ENCODE measurements around the gene DAB2IP. TPM values are rescaled to one million over a fixed set of nuclear protein-coding genes. Genes with fewer than 3 reads are reported as not detected.

The DAB2IP gene
- total and polyA plus RNA-seq, 2 experiments from 2014 or later, result 8.9 to 42.8 TPM

GRCh38 chr9:121718084-121718483 lies 66.7 kb downstream of the DAB2IP start:
- no peak for DNase-seq (ENCODE audit: low spot score)
- Histone ChIP-seq H2AFZ (no peak overlapping the region), H3K4me1 (ENCODE audit: insufficient read depth) (peaks cover 37% of the 10 kb centered on the region; the same call in 1 of the 2 replicates), H3K79me2 (replicated peaks; ENCODE audit: insufficient read depth) (peaks cover 51% of the 10 kb centered on the region), H3K9me2 (ENCODE audit: insufficient read depth) (no peaks in the 10 kb centered on the region), H3K36me3 (ENCODE audit: insufficient read depth) (no peaks in the 10 kb centered on the region), H3K27me3 (ENCODE audit: insufficient read depth) (no peaks in the 10 kb centered on the region), H3K4me2 (no peak overlapping the region), H3K27ac (ENCODE audit: low read depth) (0 out of 2 replicates have a peak overlapping the region, but pooled peaks have one; percentile 30), H4K20me1 (replicated peaks; ENCODE audit: insufficient read depth) (peaks cover 15% of the 10 kb centered on the region; the same call in 1 of the 2 replicates), H3F3A (replicated peaks; ENCODE audit: low read depth) (no peaks in the 10 kb centered on the region), H3K4me3 (no peak overlapping the region)
- no peaks in the 10 kb centered on the region; the same call in 2 of the 3 replicates for H3K36me3 Mint-ChIP-seq (ENCODE audit: low read depth)
- H3K4me1 Mint-ChIP-seq, result peaks cover 54% of the 10 kb centered on the region
- H3K4me3 Mint-ChIP-seq, result no peak overlapping the region
- H3K27me3 Mint-ChIP-seq (ENCODE audit: insufficient read depth, low read depth, poor library complexity), result peaks cover 13% of the 10 kb centered on the region
- TF ChIP-seq EZH2 (IDR thresholded peaks at IDR 0.05; ENCODE audit: low read depth, unreplicated experiment) (no peak), CTCF (conservative IDR thresholded peaks at IDR 0.05; ENCODE audit: low read depth in 2 of 2) (no peak), JUNB (IDR thresholded peaks at IDR 0.05; ENCODE audit: unreplicated experiment) (no peak), CREB1 (CRISPR knock-in tag; IDR thresholded peaks at IDR 0.05; ENCODE audit: low read depth) (no peak), ETS1 (IDR thresholded peaks at IDR 0.05) (no peak), POLR2AphosphoS5 (IDR thresholded peaks at IDR 0.05; ENCODE audit: low read depth) (no peak), NANOG (IDR thresholded peaks at IDR 0.05; ENCODE audit: borderline replicate concordance) (no peak), EZH2phosphoT487 (IDR thresholded peaks at IDR 0.05; ENCODE audit: unreplicated experiment) (no peak), ZNF331 (CRISPR knock-in tag; IDR thresholded peaks at IDR 0.05; ENCODE audit: low read depth) (no peak), STAT1 (IDR thresholded peaks at IDR 0.05; ENCODE audit: unreplicated experiment) (no peak)
- TF ChIP-seq, protein P1, sequence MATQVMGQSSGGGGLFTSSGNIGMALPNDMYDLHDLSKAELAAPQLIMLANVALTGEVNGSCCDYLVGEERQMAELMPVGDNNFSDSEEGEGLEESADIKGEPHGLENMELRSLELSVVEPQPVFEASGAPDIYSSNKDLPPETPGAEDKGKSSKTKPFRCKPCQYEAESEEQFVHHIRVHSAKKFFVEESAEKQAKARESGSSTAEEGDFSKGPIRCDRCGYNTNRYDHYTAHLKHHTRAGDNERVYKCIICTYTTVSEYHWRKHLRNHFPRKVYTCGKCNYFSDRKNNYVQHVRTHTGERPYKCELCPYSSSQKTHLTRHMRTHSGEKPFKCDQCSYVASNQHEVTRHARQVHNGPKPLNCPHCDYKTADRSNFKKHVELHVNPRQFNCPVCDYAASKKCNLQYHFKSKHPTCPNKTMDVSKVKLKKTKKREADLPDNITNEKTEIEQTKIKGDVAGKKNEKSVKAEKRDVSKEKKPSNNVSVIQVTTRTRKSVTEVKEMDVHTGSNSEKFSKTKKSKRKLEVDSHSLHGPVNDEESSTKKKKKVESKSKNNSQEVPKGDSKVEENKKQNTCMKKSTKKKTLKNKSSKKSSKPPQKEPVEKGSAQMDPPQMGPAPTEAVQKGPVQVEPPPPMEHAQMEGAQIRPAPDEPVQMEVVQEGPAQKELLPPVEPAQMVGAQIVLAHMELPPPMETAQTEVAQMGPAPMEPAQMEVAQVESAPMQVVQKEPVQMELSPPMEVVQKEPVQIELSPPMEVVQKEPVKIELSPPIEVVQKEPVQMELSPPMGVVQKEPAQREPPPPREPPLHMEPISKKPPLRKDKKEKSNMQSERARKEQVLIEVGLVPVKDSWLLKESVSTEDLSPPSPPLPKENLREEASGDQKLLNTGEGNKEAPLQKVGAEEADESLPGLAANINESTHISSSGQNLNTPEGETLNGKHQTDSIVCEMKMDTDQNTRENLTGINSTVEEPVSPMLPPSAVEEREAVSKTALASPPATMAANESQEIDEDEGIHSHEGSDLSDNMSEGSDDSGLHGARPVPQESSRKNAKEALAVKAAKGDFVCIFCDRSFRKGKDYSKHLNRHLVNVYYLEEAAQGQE (IDR thresholded peaks at IDR 0.05; ENCODE audit: unreplicated experiment), result no peak
- TF ChIP-seq, protein P2, sequence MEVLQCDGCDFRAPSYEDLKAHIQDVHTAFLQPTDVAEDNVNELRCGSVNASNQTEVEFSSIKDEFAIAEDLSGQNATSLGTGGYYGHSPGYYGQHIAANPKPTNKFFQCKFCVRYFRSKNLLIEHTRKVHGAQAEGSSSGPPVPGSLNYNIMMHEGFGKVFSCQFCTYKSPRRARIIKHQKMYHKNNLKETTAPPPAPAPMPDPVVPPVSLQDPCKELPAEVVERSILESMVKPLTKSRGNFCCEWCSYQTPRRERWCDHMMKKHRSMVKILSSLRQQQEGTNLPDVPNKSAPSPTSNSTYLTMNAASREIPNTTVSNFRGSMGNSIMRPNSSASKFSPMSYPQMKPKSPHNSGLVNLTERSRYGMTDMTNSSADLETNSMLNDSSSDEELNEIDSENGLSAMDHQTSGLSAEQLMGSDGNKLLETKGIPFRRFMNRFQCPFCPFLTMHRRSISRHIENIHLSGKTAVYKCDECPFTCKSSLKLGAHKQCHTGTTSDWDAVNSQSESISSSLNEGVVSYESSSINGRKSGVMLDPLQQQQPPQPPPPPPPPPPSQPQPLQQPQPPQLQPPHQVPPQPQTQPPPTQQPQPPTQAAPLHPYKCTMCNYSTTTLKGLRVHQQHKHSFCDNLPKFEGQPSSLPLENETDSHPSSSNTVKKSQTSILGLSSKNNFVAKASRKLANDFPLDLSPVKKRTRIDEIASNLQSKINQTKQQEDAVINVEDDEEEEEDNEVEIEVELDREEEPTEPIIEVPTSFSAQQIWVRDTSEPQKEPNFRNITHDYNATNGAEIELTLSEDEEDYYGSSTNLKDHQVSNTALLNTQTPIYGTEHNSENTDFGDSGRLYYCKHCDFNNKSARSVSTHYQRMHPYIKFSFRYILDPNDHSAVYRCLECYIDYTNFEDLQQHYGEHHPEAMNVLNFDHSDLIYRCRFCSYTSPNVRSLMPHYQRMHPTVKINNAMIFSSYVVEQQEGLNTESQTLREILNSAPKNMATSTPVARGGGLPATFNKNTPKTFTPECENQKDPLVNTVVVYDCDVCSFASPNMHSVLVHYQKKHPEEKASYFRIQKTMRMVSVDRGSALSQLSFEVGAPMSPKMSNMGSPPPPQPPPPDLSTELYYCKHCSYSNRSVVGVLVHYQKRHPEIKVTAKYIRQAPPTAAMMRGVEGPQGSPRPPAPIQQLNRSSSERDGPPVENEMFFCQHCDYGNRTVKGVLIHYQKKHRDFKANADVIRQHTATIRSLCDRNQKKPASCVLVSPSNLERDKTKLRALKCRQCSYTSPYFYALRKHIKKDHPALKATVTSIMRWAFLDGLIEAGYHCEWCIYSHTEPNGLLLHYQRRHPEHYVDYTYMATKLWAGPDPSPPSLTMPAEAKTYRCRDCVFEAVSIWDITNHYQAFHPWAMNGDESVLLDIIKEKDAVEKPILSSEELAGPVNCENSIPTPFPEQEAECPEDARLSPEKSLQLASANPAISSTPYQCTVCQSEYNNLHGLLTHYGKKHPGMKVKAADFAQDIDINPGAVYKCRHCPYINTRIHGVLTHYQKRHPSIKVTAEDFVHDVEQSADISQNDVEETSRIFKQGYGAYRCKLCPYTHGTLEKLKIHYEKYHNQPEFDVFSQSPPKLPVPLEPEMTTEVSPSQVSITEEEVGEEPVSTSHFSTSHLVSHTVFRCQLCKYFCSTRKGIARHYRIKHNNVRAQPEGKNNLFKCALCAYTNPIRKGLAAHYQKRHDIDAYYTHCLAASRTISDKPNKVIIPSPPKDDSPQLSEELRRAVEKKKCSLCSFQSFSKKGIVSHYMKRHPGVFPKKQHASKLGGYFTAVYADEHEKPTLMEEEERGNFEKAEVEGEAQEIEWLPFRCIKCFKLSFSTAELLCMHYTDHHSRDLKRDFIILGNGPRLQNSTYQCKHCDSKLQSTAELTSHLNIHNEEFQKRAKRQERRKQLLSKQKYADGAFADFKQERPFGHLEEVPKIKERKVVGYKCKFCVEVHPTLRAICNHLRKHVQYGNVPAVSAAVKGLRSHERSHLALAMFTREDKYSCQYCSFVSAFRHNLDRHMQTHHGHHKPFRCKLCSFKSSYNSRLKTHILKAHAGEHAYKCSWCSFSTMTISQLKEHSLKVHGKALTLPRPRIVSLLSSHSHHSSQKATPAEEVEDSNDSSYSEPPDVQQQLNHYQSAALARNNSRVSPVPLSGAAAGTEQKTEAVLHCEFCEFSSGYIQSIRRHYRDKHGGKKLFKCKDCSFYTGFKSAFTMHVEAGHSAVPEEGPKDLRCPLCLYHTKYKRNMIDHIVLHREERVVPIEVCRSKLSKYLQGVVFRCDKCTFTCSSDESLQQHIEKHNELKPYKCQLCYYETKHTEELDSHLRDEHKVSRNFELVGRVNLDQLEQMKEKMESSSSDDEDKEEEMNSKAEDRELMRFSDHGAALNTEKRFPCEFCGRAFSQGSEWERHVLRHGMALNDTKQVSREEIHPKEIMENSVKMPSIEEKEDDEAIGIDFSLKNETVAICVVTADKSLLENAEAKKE (CRISPR knock-in tag; IDR thresholded peaks at IDR 0.05), result no peak
- ATAC-seq, result peak; percentile 69
- no peak overlapping the region; the same call in 1 of the 2 replicates for H3K27ac Mint-ChIP-seq
- no peaks in the 10 kb centered on the region for H3K9me3 Mint-ChIP-seq

Data from GM23338 (cell line).